Stomach (tissue), 4 donors: ENCODE data around the gene TRMU.

Source experiments
- POLR2AphosphoS5 ChIP-seq, 3 donors: sonication (generic); formaldehyde crosslinking; IDR thresholded peaks; one replicate each; pipeline ENCODE4 v1.6.1; 2016; ENCODE audit warnings: antibody characterized with exemption in 3 of 3
- TF ChIP-seq, protein P1 (sequence below), 7 experiments: fragments of 450-650 bp in 4 of 7; fragments of 200-600 bp in 3 of 7; sonication (generic) in 3 of 7; IDR thresholded peaks; one replicate each; pipeline ENCODE4 v1.5.1; 2016 to 2019; ENCODE audit warnings: antibody characterized with exemption in 7 of 7, control low read depth in 2 of 7, mild to moderate bottlenecking in 1 of 7

DNA sequence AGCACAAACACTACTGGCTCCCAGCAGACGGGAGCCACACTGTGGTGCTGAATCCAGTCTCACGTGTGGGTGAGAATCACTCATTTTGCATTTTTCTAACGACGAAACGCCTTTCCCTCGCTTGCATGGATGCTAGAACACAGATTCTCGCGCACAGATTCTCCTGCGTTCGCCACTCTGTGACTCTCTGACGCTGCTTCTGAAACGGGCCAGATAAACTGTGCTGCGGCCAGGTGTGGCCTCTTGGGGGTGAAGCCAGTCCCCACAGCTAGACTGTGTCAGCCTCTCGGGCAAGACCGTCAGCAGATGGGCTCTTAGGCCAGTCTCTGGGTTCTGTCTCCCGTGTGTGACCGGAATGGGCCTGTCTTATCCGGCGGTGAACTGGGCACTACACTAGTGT is 44.6 kb downstream of the TRMU start:
- TF ChIP-seq, protein P1, sequence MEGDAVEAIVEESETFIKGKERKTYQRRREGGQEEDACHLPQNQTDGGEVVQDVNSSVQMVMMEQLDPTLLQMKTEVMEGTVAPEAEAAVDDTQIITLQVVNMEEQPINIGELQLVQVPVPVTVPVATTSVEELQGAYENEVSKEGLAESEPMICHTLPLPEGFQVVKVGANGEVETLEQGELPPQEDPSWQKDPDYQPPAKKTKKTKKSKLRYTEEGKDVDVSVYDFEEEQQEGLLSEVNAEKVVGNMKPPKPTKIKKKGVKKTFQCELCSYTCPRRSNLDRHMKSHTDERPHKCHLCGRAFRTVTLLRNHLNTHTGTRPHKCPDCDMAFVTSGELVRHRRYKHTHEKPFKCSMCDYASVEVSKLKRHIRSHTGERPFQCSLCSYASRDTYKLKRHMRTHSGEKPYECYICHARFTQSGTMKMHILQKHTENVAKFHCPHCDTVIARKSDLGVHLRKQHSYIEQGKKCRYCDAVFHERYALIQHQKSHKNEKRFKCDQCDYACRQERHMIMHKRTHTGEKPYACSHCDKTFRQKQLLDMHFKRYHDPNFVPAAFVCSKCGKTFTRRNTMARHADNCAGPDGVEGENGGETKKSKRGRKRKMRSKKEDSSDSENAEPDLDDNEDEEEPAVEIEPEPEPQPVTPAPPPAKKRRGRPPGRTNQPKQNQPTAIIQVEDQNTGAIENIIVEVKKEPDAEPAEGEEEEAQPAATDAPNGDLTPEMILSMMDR (IDR thresholded peaks at IDR 0.05), result no peak
- TF ChIP-seq POLR2AphosphoS5 (IDR thresholded peaks at IDR 0.05), result no peak
